HepG2 (cell line): ENCODE data around the gene NKAIN4. TPM values are rescaled to one million over a fixed set of nuclear protein-coding genes. Genes with fewer than 3 reads are reported as not detected.

Experiments
- AGO1 ChIP-seq: fragments of 200-400 bp; formaldehyde crosslinking; IDR thresholded peaks from 2 replicates; pipeline ENCODE4 v1.6.1; 2017; ENCODE audit warnings: mild to moderate bottlenecking, low read depth, low read length, moderate library complexity; ENCODE audit not compliant: poor library complexity, severe bottlenecking
- FUBP1 ChIP-seq: sonication (generic); formaldehyde crosslinking; IDR thresholded peaks from 2 replicates; pipeline ENCODE4 v1.5.1; 2020; ENCODE audit warnings: missing genetic modification reagents, mild to moderate bottlenecking, borderline replicate concordance
- MAX ChIP-seq: IDR thresholded peaks from 2 replicates; pipeline ENCODE4 v1.6.1; 2012; ENCODE audit warnings: inconsistent platforms
- MEIS1 ChIP-seq: sonication (generic); formaldehyde crosslinking; IDR thresholded peaks from 2 replicates; pipeline ENCODE4 v1.9.0; 2021; ENCODE audit warnings: mild to moderate bottlenecking, missing genetic modification reagents, moderate library complexity, borderline replicate concordance
- MXD4 ChIP-seq: IDR thresholded peaks from 2 replicates; pipeline ENCODE4 v1.6.1; 2016; ENCODE audit warnings: mild to moderate bottlenecking, missing biosample characterization, missing genetic modification reagents
- PRDM10 ChIP-seq: sonication (generic); formaldehyde crosslinking; IDR thresholded peaks from 2 replicates; pipeline ENCODE4 v1.4.0; 2020; ENCODE audit warnings: low read depth, missing genetic modification reagents
- SMAD1 ChIP-seq: sonication (generic); formaldehyde crosslinking; IDR thresholded peaks from 2 replicates; pipeline ENCODE4 v1.4.0; 2020; ENCODE audit warnings: missing genetic modification reagents, low read depth, mild to moderate bottlenecking, borderline replicate concordance
- SOX5 ChIP-seq: IDR thresholded peaks from 2 replicates; pipeline ENCODE4 v1.6.1; 2016; ENCODE audit warnings: borderline replicate concordance
- SSRP1 ChIP-seq: IDR thresholded peaks from 2 replicates; pipeline ENCODE4 v1.6.1; 2016; ENCODE audit warnings: control low read depth
- ZNF10 ChIP-seq: sonication (generic); formaldehyde crosslinking; IDR thresholded peaks from 2 replicates; pipeline ENCODE4 v1.4.0; 2020; ENCODE audit warnings: mild to moderate bottlenecking, low read depth, missing genetic modification reagents, borderline replicate concordance
- ZNF224 ChIP-seq: sonication (generic); formaldehyde crosslinking; IDR thresholded peaks from 2 replicates; pipeline ENCODE4 v1.5.0; 2020; ENCODE audit warnings: mild to moderate bottlenecking, missing genetic modification reagents
- ZNF275 ChIP-seq: sonication (generic); formaldehyde crosslinking; IDR thresholded peaks from 2 replicates; pipeline ENCODE4 v1.8.0; 2022; ENCODE audit warnings: missing genetic modification reagents, mild to moderate bottlenecking, inconsistent platforms, borderline replicate concordance
- ZNF362 ChIP-seq: sonication (generic); formaldehyde crosslinking; IDR thresholded peaks from 2 replicates; pipeline ENCODE4 v1.4.0; 2020; ENCODE audit warnings: missing genetic modification reagents, mild to moderate bottlenecking, borderline replicate concordance
- ZNF605 ChIP-seq: sonication (generic); formaldehyde crosslinking; IDR thresholded peaks from 2 replicates; pipeline ENCODE4 v1.8.0; 2022; ENCODE audit warnings: mild to moderate bottlenecking, missing genetic modification reagents
- polyA plus RNA-seq, 8 experiments: library from polyadenylated mRNA; depleted of rRNA in 3 of 8; stranded (reverse) in 7 of 8; unstranded in 1 of 8; fragments of >200 nt; fragmentation: Illumina TruSeq in 4 of 8; extraction: Trizol in 4 of 8; gene quantifications; 2 replicates each; pipeline versions ENCODE4 v1.2.1 to v1.2.3, GENCODE V29; 2011 to 2016; ENCODE audit warnings: low read depth in 4 of 8, missing spikeins in 1 of 8, mixed read lengths in 1 of 8; ENCODE audit not compliant: insufficient read depth in 1 of 8
- total RNA-seq, 5 experiments: library from RNA; depleted of rRNA; stranded (reverse); fragments of >200 nt; fragmentation: Illumina TruSeq; extraction: Trizol; gene quantifications; 2 replicates each; pipeline ENCODE4 v1.2.3, GENCODE V29; 2016; ENCODE audit warnings: low read depth in 1 of 5

NKAIN4 gene
- total and polyA plus RNA-seq, 2 of the 13 experiments (the other 11 are each of a cell fraction or from before 2014, with no cell fraction given): not detected

- TF ChIP-seq PRDM10 (CRISPR knock-in tag): no peak
- no peak for TF ChIP-seq AGO1
- TF ChIP-seq MAX: peak; percentile 84
- TF ChIP-seq ZNF224: no peak
- TF ChIP-seq SSRP1 (CRISPR knock-in tag): no peak
- no peak for TF ChIP-seq SOX5
- TF ChIP-seq ZNF275 (CRISPR knock-in tag): 0 out of 2 replicates have a peak, but pooled peaks have one; percentile 70
- TF ChIP-seq FUBP1 (CRISPR knock-in tag): no peak
- TF ChIP-seq ZNF362 (CRISPR knock-in tag): no peak
- no peak for TF ChIP-seq ZNF605 (CRISPR knock-in tag)
- TF ChIP-seq MXD4 (CRISPR knock-in tag): 0 out of 2 replicates have a peak, but pooled peaks have one; percentile 30
- no peak for TF ChIP-seq SMAD1 (CRISPR knock-in tag)
- no peak for TF ChIP-seq MEIS1 (CRISPR knock-in tag)
- TF ChIP-seq ZNF10: no peak
Observed at GRCh38 chr20:63235399-63235983, 18.8 kb downstream of the NKAIN4 start, which contains the start of gene BIRC7 (continued).
